ENCODE data around the gene GAA.

Gene GAA

DNA sequence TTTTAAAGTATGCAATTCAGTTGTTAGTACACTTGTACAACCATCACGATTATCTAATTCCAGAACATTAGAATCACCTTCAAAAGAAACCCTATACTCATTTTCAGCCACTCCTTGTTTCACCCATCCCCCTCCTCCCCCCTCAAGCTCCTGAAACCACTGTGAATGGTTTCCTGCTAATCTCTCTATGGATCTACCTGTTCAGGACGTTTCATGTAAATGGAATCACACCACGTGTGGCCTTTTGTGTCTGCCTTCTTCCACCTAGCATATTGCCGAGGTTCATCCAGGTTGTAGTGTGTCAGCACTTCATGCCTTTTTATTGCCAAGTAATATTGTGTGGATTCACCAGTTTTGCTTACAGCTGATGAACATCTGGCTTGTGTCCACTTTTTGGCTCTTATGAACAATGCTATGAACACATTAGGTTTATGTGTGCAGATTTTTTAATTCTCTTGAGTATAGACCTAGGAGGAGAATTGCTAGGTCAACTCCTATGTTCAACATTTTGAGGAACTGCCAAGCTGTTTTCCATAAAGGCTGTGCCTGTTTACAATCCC is 27.7 kb downstream of the GAA start:
- CTCF ChIA-PET, result interaction anchor here (1.0 to 2.9 kb wide), 2 partner anchors 10 to 27 kb away, joined by 3 to 8 read pairs; partner anchors contain the start of gene GAA
- POLR2A ChIA-PET, result interaction anchor here (1.4 kb wide), 1 partner anchor 8 kb away, joined by 3 read pairs; no protein-coding TSS in a partner anchor
- TF ChIP-seq, protein P1, sequence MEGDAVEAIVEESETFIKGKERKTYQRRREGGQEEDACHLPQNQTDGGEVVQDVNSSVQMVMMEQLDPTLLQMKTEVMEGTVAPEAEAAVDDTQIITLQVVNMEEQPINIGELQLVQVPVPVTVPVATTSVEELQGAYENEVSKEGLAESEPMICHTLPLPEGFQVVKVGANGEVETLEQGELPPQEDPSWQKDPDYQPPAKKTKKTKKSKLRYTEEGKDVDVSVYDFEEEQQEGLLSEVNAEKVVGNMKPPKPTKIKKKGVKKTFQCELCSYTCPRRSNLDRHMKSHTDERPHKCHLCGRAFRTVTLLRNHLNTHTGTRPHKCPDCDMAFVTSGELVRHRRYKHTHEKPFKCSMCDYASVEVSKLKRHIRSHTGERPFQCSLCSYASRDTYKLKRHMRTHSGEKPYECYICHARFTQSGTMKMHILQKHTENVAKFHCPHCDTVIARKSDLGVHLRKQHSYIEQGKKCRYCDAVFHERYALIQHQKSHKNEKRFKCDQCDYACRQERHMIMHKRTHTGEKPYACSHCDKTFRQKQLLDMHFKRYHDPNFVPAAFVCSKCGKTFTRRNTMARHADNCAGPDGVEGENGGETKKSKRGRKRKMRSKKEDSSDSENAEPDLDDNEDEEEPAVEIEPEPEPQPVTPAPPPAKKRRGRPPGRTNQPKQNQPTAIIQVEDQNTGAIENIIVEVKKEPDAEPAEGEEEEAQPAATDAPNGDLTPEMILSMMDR (IDR thresholded peaks at IDR 0.05; ENCODE audit: control extremely low read depth, extremely low read depth, low read depth, missing control alignments), result no peak
- DNase-seq (ENCODE audit: extremely low spot score), result no peak

DNA sequence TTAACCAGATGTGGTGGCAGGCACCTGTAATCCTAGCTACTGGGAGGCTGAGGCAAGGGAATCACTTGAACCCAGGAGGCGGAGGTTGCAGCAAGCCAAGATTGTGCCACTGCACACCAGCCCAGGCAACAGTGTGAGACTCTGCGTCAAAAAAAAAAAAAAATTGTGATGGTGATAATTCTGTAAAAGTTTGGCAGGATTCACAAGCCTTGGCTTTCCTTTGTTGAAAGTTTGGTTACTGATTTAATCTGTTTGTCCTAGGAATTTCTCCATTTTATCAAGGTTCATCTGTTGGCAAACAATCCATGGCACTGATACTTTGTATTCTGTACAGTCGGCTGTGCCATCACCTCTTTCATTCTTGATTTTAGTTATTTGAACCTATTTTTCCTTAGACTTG is 29.6 kb downstream of the GAA start:
- ChIA-PET POLR2A (no interaction called here), CTCF (interaction anchor here (2.8 kb wide), 1 partner anchor 30 kb away, joined by 9 read pairs; the partner anchor contains the start of gene GAA)
- DNase-seq (ENCODE audit: extremely low spot score), result no peak
- TF ChIP-seq, protein P1 (IDR thresholded peaks at IDR 0.05; ENCODE audit: control extremely low read depth, extremely low read depth, low read depth, missing control alignments), result no peak

DNA sequence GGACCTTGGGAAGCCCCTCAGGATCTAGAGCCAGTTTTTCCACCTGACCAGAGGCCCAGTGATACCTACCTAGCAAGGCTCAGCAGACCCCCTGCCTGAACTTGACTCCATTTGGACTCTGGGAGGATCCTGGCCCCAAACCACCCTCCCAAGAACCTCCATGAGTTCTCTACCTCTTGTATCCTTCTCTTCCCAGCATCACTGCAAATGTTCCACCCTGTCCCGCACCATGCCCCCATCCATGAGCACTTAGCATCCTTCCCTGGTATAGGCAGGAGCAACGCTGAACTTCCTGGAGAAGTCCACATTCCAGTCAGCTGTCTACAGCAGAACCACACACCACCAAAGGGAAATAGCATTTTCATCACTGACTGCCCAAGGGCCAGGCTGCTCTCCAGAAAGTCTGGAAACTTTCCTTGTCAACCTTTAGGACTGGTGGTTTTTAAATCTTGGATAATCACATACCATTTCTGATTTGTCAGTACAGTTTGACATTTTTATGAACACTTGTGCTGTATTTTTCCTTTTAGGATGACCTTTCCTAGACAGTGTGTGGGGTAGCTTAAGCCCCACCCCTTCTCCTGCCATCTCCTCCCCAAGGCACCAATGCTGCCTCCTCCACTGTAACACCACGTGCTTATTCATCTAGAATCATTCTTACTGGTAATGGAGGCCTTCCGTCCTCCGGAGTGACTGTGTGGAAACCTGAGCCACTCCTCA is 31.7 kb downstream of the GAA start:
- no peak for DNase-seq (ENCODE audit: extremely low spot score)
- CTCF ChIA-PET, result interaction anchor here (0.9 to 2.8 kb wide), 2 partner anchors 9 to 32 kb away, joined by 3 to 9 read pairs; partner anchors contain the start of gene GAA
- POLR2A ChIA-PET, result interaction anchor here (0.6 to 1.9 kb wide), 4 partner anchors 10 to 1751 kb away, joined by 3 to 13 read pairs (median 6); partner anchors contain the start of gene GAA
- TF ChIP-seq, protein P1 (IDR thresholded peaks at IDR 0.05; ENCODE audit: control extremely low read depth, extremely low read depth, low read depth, missing control alignments), result no peak

DNA sequence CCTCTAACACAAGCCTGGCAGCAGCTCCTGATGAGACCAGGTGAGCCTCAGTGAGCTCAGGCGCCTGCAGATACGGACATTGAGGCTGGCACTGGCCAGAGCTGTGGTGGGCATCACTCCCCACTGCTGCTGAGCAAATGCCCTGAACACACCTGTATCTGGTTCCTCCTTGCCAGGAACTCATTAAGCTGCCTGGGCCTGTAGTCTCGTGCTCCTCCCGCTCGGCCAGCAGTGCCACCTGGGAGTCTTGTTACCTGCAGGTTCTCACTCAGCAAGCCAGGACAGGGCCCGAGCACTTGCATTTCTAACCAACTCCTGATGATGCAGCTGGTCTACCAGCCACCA is 32.2 kb downstream of the GAA start:
- DNase-seq (ENCODE audit: extremely low spot score), result no peak
- TF ChIP-seq, protein P1 (IDR thresholded peaks at IDR 0.05; ENCODE audit: control extremely low read depth, extremely low read depth, low read depth, missing control alignments), result no peak
- POLR2A ChIA-PET, result interaction anchor here (0.6 to 1.9 kb wide), 3 partner anchors 10 to 32 kb away, joined by 3 to 13 read pairs (median 7); partner anchors contain the start of gene GAA
- CTCF ChIA-PET, result interaction anchor here (0.9 to 1.1 kb wide), 2 partner anchors 9 to 32 kb away, joined by 3 read pairs; partner anchors contain the start of gene GAA

DNA sequence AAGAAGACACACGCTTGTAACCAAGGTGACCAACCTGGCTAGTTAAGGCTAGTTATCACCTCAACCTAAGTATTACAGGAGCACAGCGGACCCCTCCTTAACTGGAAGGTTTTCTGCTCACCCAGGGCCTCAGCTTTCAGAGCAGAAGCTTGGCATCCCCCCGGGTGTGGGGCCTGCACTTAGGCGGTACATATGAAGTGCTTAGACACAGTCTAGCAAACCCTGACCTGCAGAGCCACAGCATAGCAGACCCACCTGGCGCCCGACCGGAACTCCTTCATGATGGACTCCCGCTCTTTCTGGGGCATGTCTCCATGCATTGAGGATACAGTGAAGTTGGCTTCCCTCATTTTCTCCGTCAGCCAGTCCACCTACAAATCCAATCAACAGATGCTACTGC is 35.8 kb downstream of the GAA start:
- TF ChIP-seq, protein P1 (IDR thresholded peaks at IDR 0.05; ENCODE audit: control extremely low read depth, extremely low read depth, low read depth, missing control alignments), result no peak
- POLR2A ChIA-PET, result interaction anchor here (0.7 to 1.2 kb wide), 3 partner anchors 9 to 1398 kb away, joined by 3 to 5 read pairs (median 3); no protein-coding TSS in a partner anchor
- DNase-seq (ENCODE audit: extremely low spot score), result no peak
- CTCF ChIA-PET, result no interaction called here

DNA sequence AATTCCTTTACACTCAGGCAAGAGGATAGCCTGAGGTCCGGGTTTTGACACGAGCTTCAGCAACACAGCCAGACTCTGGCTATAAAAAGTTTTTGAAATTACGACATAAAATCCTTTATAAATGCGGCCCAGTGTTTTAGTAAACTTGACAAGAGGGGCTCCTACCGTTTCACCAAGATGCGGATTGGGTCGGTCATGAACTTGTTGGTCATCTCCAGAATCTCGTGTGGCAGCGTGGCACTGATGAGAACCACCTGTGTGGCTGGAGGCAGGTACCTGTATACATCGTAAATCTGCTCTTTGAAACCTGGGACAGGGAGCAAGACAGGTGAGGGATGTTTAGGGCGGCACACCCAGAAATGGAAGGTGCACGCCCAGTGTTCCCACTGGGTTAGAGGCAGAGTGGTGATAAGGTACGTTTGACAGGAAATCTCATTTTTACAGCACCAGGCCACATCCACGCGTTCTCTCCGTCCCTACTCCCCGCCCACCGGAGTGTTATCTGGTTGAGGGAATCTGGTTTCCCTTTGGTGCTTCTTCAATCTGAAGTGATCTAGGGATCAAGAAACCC is 37.6 kb downstream of the GAA start:
- POLR2A ChIA-PET, result no interaction called here
- TF ChIP-seq, protein P1 (IDR thresholded peaks at IDR 0.05; ENCODE audit: control extremely low read depth, extremely low read depth, low read depth, missing control alignments), result no peak
- no peak for DNase-seq (ENCODE audit: extremely low spot score)
- CTCF ChIA-PET, result interaction anchor here (1.0 to 1.2 kb wide), 2 partner anchors 10 to 37 kb away, joined by 3 read pairs; partner anchors contain the start of gene GAA
